PC-9 (cell line): ENCODE data around the gene NFX1.
"Not testable (repeated sequence)": the region's sequence is repeated elsewhere in the genome, so short reads cannot be mapped to it uniquely, and the experiment has no call there.

Experiments used
- EZH2 ChIP-seq: fragments of 200-600 bp; sonication (generic); IDR thresholded peaks from 2 replicates; pipeline ENCODE4 v1.8.0; 2017; ENCODE audit warnings: antibody characterized with exemption, low read depth
- TF ChIP-seq, protein P1 (sequence below): fragments of 200-600 bp; sonication (generic); conservative IDR thresholded peaks from 2 replicates; pipeline ENCODE4 v1.6.1; 2017; ENCODE audit warnings: mixed run types, antibody characterized with exemption, mild to moderate bottlenecking, moderate library complexity

DNA sequence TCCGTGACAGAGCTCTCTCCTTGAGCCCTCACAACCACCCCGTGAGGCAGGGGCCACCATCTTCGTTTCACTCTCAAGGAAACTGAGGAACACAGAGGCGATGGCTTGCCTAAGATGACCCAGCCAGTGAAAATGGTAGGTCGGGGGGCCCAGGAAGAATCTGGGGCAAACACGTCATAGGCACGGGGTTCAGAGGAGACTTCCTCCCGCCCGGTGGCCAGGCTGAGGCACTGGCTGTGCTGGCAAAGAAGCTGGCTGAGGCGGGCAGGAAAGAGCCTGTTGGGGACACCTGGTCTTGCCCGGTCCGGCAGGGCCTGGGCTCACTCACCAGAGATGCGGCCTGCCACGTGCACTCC, 96.3 kb downstream of the NFX1 start:
- TF ChIP-seq, protein P1, sequence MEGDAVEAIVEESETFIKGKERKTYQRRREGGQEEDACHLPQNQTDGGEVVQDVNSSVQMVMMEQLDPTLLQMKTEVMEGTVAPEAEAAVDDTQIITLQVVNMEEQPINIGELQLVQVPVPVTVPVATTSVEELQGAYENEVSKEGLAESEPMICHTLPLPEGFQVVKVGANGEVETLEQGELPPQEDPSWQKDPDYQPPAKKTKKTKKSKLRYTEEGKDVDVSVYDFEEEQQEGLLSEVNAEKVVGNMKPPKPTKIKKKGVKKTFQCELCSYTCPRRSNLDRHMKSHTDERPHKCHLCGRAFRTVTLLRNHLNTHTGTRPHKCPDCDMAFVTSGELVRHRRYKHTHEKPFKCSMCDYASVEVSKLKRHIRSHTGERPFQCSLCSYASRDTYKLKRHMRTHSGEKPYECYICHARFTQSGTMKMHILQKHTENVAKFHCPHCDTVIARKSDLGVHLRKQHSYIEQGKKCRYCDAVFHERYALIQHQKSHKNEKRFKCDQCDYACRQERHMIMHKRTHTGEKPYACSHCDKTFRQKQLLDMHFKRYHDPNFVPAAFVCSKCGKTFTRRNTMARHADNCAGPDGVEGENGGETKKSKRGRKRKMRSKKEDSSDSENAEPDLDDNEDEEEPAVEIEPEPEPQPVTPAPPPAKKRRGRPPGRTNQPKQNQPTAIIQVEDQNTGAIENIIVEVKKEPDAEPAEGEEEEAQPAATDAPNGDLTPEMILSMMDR: not testable (repeated sequence)
- not testable (repeated sequence) for TF ChIP-seq EZH2
